Suprapubic skin (tissue), 4 donors: ENCODE measurements around the gene NDFIP1. TPM values are rescaled to one million over a fixed set of nuclear protein-coding genes. Genes with fewer than 3 reads are reported as not detected.

Source experiments
- DNase-seq, 2 donors: peaks; one replicate each; pipeline ENCODE4 v3.0.0-alpha.2; 2019; ENCODE audit warnings: low spot score in 2 of 2
- H3K27ac ChIP-seq: fragments of 200-600 bp; sonication (generic); one replicate; pipeline ENCODE4 v1.5.1; 2019
- H3K27me3 ChIP-seq: fragments of 200-600 bp; sonication (generic); one replicate; pipeline ENCODE4 v1.5.1; 2019
- H3K36me3 ChIP-seq: fragments of 200-600 bp; sonication (generic); one replicate; pipeline ENCODE4 v1.5.1; 2019
- H3K4me1 ChIP-seq: fragments of 200-600 bp; sonication (generic); one replicate; pipeline ENCODE4 v1.5.1; 2019
- H3K4me3 ChIP-seq: fragments of 200-600 bp; sonication (generic); one replicate; pipeline ENCODE4 v1.5.1; 2019; ENCODE audit warnings: mild to moderate bottlenecking
- H3K9me3 ChIP-seq: fragments of 200-600 bp; sonication (generic); one replicate; pipeline ENCODE4 v1.5.1; 2019
- EP300 ChIP-seq: sonication (generic); formaldehyde crosslinking; IDR thresholded peaks from one replicate; pipeline ENCODE4 v1.6.1; 2017; ENCODE audit warnings: antibody characterized with exemption
- POLR2A ChIP-seq, 2 donors: fragments of 450-650 bp; IDR thresholded peaks; one replicate each; pipeline ENCODE4 v1.6.1; 2017; ENCODE audit warnings: antibody characterized with exemption in 2 of 2, mild to moderate bottlenecking in 2 of 2, moderate library complexity in 2 of 2
- POLR2AphosphoS5 ChIP-seq, 3 donors: sonication (generic); formaldehyde crosslinking; IDR thresholded peaks; one replicate each; pipeline ENCODE4 v1.6.1; 2017; ENCODE audit warnings: antibody characterized with exemption in 3 of 3
- WGBS: methylation state at CpG from one replicate; pipeline ENCODE4 v1.1.5; 2018; 5-methylcytosine and 5-hydroxymethylcytosine counted together
- total RNA-seq, 4 donors: library from RNA; depleted of rRNA; stranded (reverse); fragments of >200 nt; gene quantifications; one replicate each; pipeline ENCODE4 v1.1.0, GENCODE V29; 2016
- TF ChIP-seq, protein P1 (sequence below), 2 donors: fragments of 200-600 bp in 1 of 2; fragments of 450-650 bp in 1 of 2; sonication (generic) in 1 of 2; IDR thresholded peaks; one replicate each; pipeline ENCODE4 v1.5.1; 2016 to 2019; ENCODE audit warnings: antibody characterized with exemption in 2 of 2, mild to moderate bottlenecking in 1 of 2, moderate library complexity in 1 of 2

The NDFIP1 gene
- total RNA-seq, 4 donors from 2014 or later: 57.8 to 116 (median 75.7) TPM

DNA sequence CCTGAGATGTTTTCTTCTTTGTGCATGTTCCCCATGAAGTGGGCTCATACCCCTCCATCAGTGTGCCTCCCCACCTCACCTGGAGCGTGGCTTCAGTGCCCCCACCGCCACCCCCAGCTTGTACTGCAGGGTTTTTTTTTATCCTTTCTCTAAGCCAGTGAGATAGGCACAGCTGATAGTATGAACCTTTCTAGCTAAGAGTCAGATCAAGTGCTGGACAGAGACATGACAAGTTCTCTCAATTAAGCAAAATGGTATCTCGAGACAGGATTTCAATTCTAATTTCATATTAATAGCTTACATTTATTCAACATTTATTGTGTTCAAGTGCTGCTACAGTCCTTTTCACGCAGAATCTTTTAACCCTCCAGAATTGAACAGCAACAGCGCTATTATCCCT is 55.7 kb downstream of the NDFIP1 start:
- 91% methylated on average over 5 of the region's 5 CpGs for WGBS

DNA sequence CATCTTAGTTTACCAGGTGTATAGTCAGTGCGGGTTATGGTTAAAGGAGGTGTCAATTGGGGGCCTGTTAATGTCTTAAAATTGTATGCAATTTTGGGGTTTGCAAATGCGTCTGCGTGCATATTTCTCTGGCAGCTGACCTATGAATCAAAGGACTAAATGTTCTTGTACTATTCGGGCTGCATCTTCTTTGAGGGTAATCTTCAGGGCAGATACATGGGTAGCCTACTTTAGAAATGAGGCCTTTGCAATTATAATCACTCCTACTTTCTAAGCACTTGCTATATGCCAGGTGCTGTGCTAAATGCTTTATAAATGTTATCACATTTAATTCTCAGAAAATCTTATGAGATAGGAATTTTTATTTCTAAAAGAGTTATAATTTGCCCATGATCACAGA is 58.2 kb downstream of the NDFIP1 start:
- no peaks in the 10 kb centered on the region for H3K4me1 ChIP-seq
- no peaks in the 10 kb centered on the region for H3K27me3 ChIP-seq
- H3K27ac ChIP-seq: no peak overlapping the region
- DNase-seq: no peak
- no peaks in the 10 kb centered on the region for H3K36me3 ChIP-seq
- TF ChIP-seq, protein P1, sequence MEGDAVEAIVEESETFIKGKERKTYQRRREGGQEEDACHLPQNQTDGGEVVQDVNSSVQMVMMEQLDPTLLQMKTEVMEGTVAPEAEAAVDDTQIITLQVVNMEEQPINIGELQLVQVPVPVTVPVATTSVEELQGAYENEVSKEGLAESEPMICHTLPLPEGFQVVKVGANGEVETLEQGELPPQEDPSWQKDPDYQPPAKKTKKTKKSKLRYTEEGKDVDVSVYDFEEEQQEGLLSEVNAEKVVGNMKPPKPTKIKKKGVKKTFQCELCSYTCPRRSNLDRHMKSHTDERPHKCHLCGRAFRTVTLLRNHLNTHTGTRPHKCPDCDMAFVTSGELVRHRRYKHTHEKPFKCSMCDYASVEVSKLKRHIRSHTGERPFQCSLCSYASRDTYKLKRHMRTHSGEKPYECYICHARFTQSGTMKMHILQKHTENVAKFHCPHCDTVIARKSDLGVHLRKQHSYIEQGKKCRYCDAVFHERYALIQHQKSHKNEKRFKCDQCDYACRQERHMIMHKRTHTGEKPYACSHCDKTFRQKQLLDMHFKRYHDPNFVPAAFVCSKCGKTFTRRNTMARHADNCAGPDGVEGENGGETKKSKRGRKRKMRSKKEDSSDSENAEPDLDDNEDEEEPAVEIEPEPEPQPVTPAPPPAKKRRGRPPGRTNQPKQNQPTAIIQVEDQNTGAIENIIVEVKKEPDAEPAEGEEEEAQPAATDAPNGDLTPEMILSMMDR (IDR thresholded peaks at IDR 0.05): no peak
- no peak for TF ChIP-seq POLR2AphosphoS5 (IDR thresholded peaks at IDR 0.05)
- no peak for TF ChIP-seq EP300
- no peak for TF ChIP-seq POLR2A (IDR thresholded peaks at IDR 0.05)
- no peak overlapping the region for H3K4me3 ChIP-seq
- WGBS: 97% methylated on average over 4 of the region's 4 CpGs
- no peaks in the 10 kb centered on the region for H3K9me3 ChIP-seq

More for the DNA sequence above, 55.7 kb downstream of the NDFIP1 start:
- TF ChIP-seq EP300 (no peak), POLR2AphosphoS5 (IDR thresholded peaks at IDR 0.05) (no peak), POLR2A (IDR thresholded peaks at IDR 0.05) (no peak)
- TF ChIP-seq, protein P1 (IDR thresholded peaks at IDR 0.05): no peak
- no peaks in the 10 kb centered on the region for H3K9me3 ChIP-seq
- no peaks in the 10 kb centered on the region for H3K27me3 ChIP-seq
- no peak overlapping the region for H3K27ac ChIP-seq
- DNase-seq: peak in 1 of 2 donors; percentile 47
- H3K4me3 ChIP-seq: no peak overlapping the region
- H3K36me3 ChIP-seq: no peaks in the 10 kb centered on the region
- no peaks in the 10 kb centered on the region for H3K4me1 ChIP-seq

DNA sequence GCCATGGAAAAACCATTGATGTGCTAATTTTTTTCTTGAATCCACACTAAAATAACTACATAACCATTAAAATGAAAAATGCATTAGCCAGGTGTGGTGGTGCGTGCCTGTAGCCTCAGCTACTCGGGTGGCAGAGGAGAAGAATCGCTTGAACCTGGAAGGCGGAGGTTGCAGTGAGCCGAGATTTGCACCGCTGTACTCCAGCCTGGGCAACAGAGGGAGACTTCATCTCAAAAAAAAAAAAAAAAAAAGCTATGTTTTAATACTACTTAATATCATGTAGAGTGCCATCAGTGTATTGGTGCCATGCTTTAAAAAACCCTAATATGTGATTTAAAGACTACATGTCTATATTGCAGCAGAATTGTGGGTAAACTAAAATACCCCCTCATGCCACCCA is 58.9 kb downstream of the NDFIP1 start:
- no peak for DNase-seq
- TF ChIP-seq EP300: no peak
- TF ChIP-seq, protein P1 (IDR thresholded peaks at IDR 0.05): no peak
- H3K27ac ChIP-seq: no peak overlapping the region
- 93% methylated on average over 6 of the region's 6 CpGs for WGBS
- H3K4me3 ChIP-seq: no peak overlapping the region
- no peaks in the 10 kb centered on the region for H3K4me1 ChIP-seq
- no peaks in the 10 kb centered on the region for H3K9me3 ChIP-seq
- no peaks in the 10 kb centered on the region for H3K27me3 ChIP-seq
- H3K36me3 ChIP-seq: no peaks in the 10 kb centered on the region

DNA sequence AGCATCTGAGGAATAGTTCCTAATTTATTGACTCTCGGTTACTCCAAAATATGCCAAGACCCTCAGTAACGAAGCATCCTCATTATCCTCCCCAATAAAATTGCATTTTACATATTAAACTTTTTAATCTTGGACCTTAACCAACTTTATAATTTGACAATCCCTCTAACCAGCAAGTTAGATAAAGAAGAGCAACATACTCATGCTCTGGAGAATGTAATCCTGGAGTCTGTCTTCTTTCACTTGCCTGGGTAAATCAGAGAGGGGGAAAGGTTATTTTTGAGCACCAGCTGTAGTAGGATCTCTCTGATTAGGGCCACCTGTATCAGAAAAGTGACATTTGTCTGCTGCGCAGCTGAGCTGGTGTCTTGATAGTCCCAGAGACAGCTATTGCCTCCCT is 59.8 kb downstream of the NDFIP1 start:
- no peak overlapping the region for H3K27ac ChIP-seq
- WGBS: 85% methylated on average over 3 of the region's 3 CpGs
- no peak overlapping the region for H3K4me3 ChIP-seq
- no peak for DNase-seq
- TF ChIP-seq EP300 (no peak), POLR2A (IDR thresholded peaks at IDR 0.05) (no peak), POLR2AphosphoS5 (IDR thresholded peaks at IDR 0.05) (no peak)
- TF ChIP-seq, protein P1 (IDR thresholded peaks at IDR 0.05): no peak
- no peaks in the 10 kb centered on the region for H3K4me1 ChIP-seq
- no peaks in the 10 kb centered on the region for H3K9me3 ChIP-seq
- H3K36me3 ChIP-seq: no peaks in the 10 kb centered on the region
- no peaks in the 10 kb centered on the region for H3K27me3 ChIP-seq

DNA sequence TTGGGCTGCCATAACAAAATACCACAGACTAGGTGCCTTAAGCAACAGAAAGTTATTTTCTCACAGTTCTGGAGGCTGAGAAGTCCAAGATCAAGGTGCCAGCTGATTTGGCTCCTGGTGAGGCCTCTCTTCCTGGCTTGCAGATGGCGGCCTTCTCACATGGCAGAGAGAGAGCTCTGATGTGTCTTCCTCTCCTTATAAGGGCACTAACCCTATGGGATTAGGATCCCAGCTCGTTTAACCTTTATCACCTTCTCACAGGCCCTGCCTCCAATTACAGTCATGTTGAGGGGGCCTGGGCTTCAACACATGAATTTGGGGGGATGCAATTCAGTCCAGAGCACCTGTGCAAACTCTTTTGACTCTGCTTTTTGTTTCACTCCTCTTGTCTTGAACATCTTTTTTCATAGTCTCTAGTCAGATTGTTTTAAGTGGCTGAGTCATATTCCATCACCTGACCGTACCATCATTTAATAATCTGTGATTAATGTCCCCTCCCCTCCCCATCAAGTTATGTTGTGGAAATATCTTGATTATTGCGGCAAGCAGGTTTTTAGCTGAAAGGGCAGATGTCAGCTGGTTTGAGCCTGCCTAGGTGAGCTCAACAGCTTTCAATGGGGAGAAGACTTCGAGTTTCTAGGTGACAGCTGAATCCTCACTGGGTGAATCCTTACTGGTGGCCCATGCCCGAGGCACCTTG is 61.8 kb downstream of the NDFIP1 start:
- H3K27ac ChIP-seq: no peak overlapping the region
- WGBS: 77% methylated on average over 6 of the region's 6 CpGs
- DNase-seq: no peak
- no peak for TF ChIP-seq POLR2AphosphoS5 (IDR thresholded peaks at IDR 0.05)
- TF ChIP-seq EP300: no peak
- TF ChIP-seq, protein P1 (IDR thresholded peaks at IDR 0.05): no peak
- TF ChIP-seq POLR2A (IDR thresholded peaks at IDR 0.05): no peak
- no peaks in the 10 kb centered on the region for H3K4me1 ChIP-seq
- H3K36me3 ChIP-seq: no peaks in the 10 kb centered on the region
- H3K4me3 ChIP-seq: no peak overlapping the region
- no peaks in the 10 kb centered on the region for H3K27me3 ChIP-seq
- H3K9me3 ChIP-seq: no peaks in the 10 kb centered on the region
